Ectodermal cell (in vitro differentiated cells): ENCODE results near the gene SMOC2.

Source experiments
- H3K27ac ChIP-seq: 2 replicates; pipeline ENCODE4 v1.7.0; 2013; ENCODE audit warnings: mild to moderate bottlenecking, low read depth, low read length; ENCODE audit not compliant: insufficient read depth, poor library complexity, severe bottlenecking
- H3K27me3 ChIP-seq: 2 replicates; pipeline ENCODE4 v1.7.0; 2013; ENCODE audit warnings: mild to moderate bottlenecking, low read length; ENCODE audit not compliant: insufficient read depth, control insufficient read depth, poor library complexity, severe bottlenecking
- H3K36me3 ChIP-seq: one replicate; pipeline ENCODE4 v1.7.0; 2013; ENCODE audit warnings: low read length; ENCODE audit not compliant: control insufficient read depth, insufficient read depth
- H3K4me1 ChIP-seq: one replicate; pipeline ENCODE4 v1.7.0; 2013; ENCODE audit warnings: low read length; ENCODE audit not compliant: control insufficient read depth, insufficient read depth
- H3K4me3 ChIP-seq: 2 replicates; pipeline ENCODE4 v1.7.0; 2013; ENCODE audit warnings: low read depth, low read length, control low read depth; ENCODE audit not compliant: insufficient read depth
- H3K9me3 ChIP-seq: 2 replicates; pipeline ENCODE4 v1.7.0; 2013; ENCODE audit warnings: mild to moderate bottlenecking, low read length, moderate library complexity; ENCODE audit not compliant: control insufficient read depth
- WGBS, 2 experiments: methylation state at CpG; one replicate each; pipeline ENCODE4 v1.1.7; 2013; ENCODE audit warnings: missing lambda C conversion rate in 2 of 2; 5-methylcytosine and 5-hydroxymethylcytosine counted together

SMOC2 gene

DNA sequence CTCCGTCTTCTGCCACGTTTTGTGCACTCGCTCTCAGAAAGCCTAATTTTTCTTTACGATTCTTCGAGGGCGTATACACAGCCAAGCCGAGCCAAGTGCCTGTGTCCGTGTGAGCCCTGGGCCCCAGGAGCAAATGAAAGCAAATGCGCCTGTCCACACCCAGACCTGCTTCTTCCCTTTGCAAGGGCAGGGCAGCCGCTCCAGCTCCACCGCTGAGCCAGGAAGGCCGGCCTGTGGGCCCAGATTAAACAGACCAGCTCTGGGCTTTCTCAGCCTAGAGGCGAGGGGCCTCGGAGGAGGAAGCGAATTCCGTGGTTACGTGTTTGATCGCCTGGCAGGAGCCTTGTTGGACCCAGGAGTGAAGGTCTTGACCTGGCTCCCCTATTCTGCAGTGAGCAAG lies 184.6 kb downstream of the SMOC2 start:
- H3K36me3 ChIP-seq = no peaks in the 10 kb centered on the region
- H3K27ac ChIP-seq = no peak overlapping the region
- no peaks in the 10 kb centered on the region for H3K9me3 ChIP-seq
- H3K4me3 ChIP-seq = no peak overlapping the region
- 86 to 90% methylated on average over 18 of the region's 18 CpGs for WGBS, 2 experiments
- no peaks in the 10 kb centered on the region for H3K27me3 ChIP-seq
- no peaks in the 10 kb centered on the region for H3K4me1 ChIP-seq

- Histone ChIP-seq H3K4me1 (no peaks in the 10 kb centered on the region), H3K27ac (no peak overlapping the region), H3K4me3 (no peak overlapping the region), H3K36me3 (no peaks in the 10 kb centered on the region), H3K9me3 (no peaks in the 10 kb centered on the region), H3K27me3 (no peaks in the 10 kb centered on the region)
- WGBS, 2 experiments = 89% methylated on average over 19 of the region's 19 CpGs
These were observed 185.1 kb downstream of the SMOC2 start for GRCh38 chr6:168626046-168626602.

DNA sequence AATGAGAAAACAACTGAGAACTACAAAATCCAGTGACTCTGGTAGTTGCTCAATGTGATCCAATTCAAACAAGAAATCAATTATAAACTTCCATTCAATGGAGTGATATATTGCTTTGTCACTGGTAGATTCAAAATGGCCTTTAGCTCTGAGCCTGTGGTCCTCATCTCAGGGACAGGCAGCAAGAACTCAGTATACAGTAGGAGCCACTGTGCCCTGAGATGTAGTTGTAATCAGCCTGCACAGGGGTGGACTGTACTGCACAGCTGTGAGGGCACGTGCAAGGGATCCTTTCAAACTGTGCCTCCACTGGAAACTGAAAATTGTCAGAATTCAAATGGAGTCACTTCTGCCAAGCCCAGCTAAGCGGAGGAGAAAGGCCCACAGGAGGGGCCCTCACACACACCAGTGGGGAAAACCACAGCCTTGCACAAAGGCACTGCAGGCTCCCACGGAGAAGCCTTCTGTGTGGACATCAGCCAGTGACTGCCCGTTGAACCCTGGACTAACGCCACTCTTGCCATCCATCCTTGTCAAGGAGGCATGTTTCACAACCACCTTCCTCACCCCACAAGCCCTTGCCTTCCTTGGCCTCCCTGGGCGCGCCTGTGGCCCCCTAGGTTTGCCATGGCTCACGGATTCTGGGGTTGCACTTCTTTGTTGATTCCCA lies 186.7 kb downstream of the SMOC2 start:
- WGBS, 2 experiments = 90 to 92% methylated on average over 8 of the region's 8 CpGs
- H3K36me3 ChIP-seq = no peaks in the 10 kb centered on the region
- H3K4me3 ChIP-seq = no peak overlapping the region
- no peaks in the 10 kb centered on the region for H3K4me1 ChIP-seq
- no peaks in the 10 kb centered on the region for H3K27me3 ChIP-seq
- no peaks in the 10 kb centered on the region for H3K9me3 ChIP-seq
- no peak overlapping the region for H3K27ac ChIP-seq

- Histone ChIP-seq H3K27me3 (no peaks in the 10 kb centered on the region), H3K36me3 (no peaks in the 10 kb centered on the region), H3K9me3 (no peaks in the 10 kb centered on the region), H3K27ac (no peak overlapping the region), H3K4me1 (no peaks in the 10 kb centered on the region), H3K4me3 (no peak overlapping the region)
- 88 to 93% methylated on average over 5 to 6 of the region's 6 CpGs for WGBS, 2 experiments
These were observed 187.2 kb downstream of the SMOC2 start for GRCh38 chr6:168628176-168628553.

DNA sequence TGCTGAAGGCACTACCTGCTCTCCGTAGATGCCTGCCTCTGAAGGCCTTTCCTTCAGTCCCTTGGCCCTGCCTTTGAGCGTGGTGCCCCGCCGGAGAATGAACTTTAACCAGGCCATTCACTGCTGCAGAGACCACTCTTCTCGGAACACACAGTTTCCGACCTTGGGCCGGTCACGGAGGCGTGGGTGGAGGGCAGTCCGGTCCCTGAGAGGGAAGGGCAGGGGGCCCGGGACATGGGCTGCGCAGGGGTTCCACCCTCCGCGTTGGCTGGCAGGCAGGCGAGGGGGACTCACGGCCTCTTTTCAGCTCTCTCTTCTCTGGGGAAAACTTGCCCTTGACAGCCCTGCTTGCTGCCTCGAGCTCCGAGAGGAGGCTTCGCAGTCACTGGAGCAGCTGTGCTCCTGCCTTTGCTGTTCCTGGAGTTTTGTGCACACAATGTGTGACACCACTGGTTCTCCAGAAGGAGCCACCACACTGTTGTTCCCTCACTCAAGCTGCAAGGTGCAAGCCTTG lies 187.8 kb downstream of the SMOC2 start:
- WGBS, 2 experiments = 93 to 94% methylated on average over 19 of the region's 19 CpGs
- Histone ChIP-seq H3K9me3 (no peaks in the 10 kb centered on the region), H3K27ac (no peak overlapping the region), H3K27me3 (no peaks in the 10 kb centered on the region), H3K36me3 (no peaks in the 10 kb centered on the region), H3K4me3 (no peak overlapping the region), H3K4me1 (no peaks in the 10 kb centered on the region)

GRCh38 chr6:168631564-168631963 lies 190.6 kb downstream of the SMOC2 start:
- Histone ChIP-seq H3K4me3 (no peak overlapping the region), H3K4me1 (no peaks in the 10 kb centered on the region), H3K9me3 (no peaks in the 10 kb centered on the region), H3K27me3 (no peaks in the 10 kb centered on the region), H3K27ac (no peak overlapping the region), H3K36me3 (no peaks in the 10 kb centered on the region)
- 95 to 97% methylated on average over 4 of the region's 4 CpGs for WGBS, 2 experiments

- H3K36me3 ChIP-seq = no peaks in the 10 kb centered on the region
- no peaks in the 10 kb centered on the region for H3K4me1 ChIP-seq
- WGBS, 2 experiments = 80 to 87% methylated on average over 3 of the region's 3 CpGs
- no peaks in the 10 kb centered on the region for H3K27me3 ChIP-seq
- no peak overlapping the region for H3K27ac ChIP-seq
- no peaks in the 10 kb centered on the region for H3K9me3 ChIP-seq
- no peak overlapping the region for H3K4me3 ChIP-seq
These were observed 191.7 kb downstream of the SMOC2 start for GRCh38 chr6:168632694-168633093.

GRCh38 chr6:168634541-168635328 lies 193.8 kb downstream of the SMOC2 start:
- Histone ChIP-seq H3K4me3 (no peak overlapping the region), H3K27ac (no peak overlapping the region), H3K36me3 (no peaks in the 10 kb centered on the region), H3K4me1 (peaks cover 11% of the 10 kb centered on the region), H3K9me3 (no peaks in the 10 kb centered on the region), H3K27me3 (no peaks in the 10 kb centered on the region)
- 93 to 96% methylated on average over 10 of the region's 10 CpGs for WGBS, 2 experiments

GRCh38 chr6:168636147-168637004 lies 195.4 kb downstream of the SMOC2 start:
- H3K27me3 ChIP-seq = no peaks in the 10 kb centered on the region
- 66 to 68% methylated on average over 7 to 9 of the region's 11 CpGs for WGBS, 2 experiments
- peaks cover 11% of the 10 kb centered on the region for H3K4me1 ChIP-seq
- H3K4me3 ChIP-seq = no peak overlapping the region
- H3K27ac ChIP-seq = no peak overlapping the region
- H3K9me3 ChIP-seq = no peaks in the 10 kb centered on the region
- no peaks in the 10 kb centered on the region for H3K36me3 ChIP-seq
